AG10803 (cell line): ENCODE results near the gene FARP1.

ENCODE experiments used
- DNase-seq: peaks from one replicate; pipeline ENCODE4 v3.0.0; 2010; ENCODE audit warnings: low read depth
- H3K4me3 ChIP-seq: 2 replicates; pipeline ENCODE4 v1.5.1; 2011; ENCODE audit warnings: mild to moderate bottlenecking, low read length, control low read depth
- CTCF ChIP-seq: conservative IDR thresholded peaks from 2 replicates; pipeline ENCODE4 v1.5.1; 2011; ENCODE audit warnings: mild to moderate bottlenecking, low read length, control low read depth, inconsistent platforms

FARP1 gene

GRCh38 chr13:98495627-98496478, 353.0 kb downstream of the FARP1 start:
- DNase-seq: peak; percentile 48
- TF ChIP-seq CTCF: no peak

GRCh38 chr13:98496479-98496791, 353.5 kb downstream of the FARP1 start:
- H3K4me3 ChIP-seq: no peak overlapping the region
- TF ChIP-seq CTCF: no peak
- no peak for DNase-seq

More at GRCh38 chr13:98495627-98496478, 353.0 kb downstream of the FARP1 start:
- peak overlapping the region; percentile 22 for H3K4me3 ChIP-seq

- no peak for DNase-seq
- TF ChIP-seq CTCF: no peak
- H3K4me3 ChIP-seq: no peak overlapping the region
Measured at GRCh38 chr13:98496966-98497365, 354.1 kb downstream of the FARP1 start.

GRCh38 chr13:98500963-98501421, 358.1 kb downstream of the FARP1 start:
- TF ChIP-seq CTCF: no peak
- no peak for DNase-seq
- no peak overlapping the region for H3K4me3 ChIP-seq

GRCh38 chr13:98503175-98504028, 360.5 kb downstream of the FARP1 start:
- H3K4me3 ChIP-seq: no peak overlapping the region; the same call in 1 of the 2 replicates
- TF ChIP-seq CTCF: no peak
- DNase-seq: no peak

GRCh38 chr13:98504029-98504351, 361.1 kb downstream of the FARP1 start:
- H3K4me3 ChIP-seq: no peak overlapping the region; the same call in 1 of the 2 replicates
- no peak for DNase-seq
- TF ChIP-seq CTCF: no peak
